Measurements from ENCODE around the gene PMEPA1.

- TF ChIP-seq POLR2AphosphoS5 (IDR thresholded peaks at IDR 0.05; ENCODE audit: low read length) (no peak), CTCF (IDR thresholded peaks at IDR 0.05 in 2 of 3, conservative IDR thresholded peaks at IDR 0.05 in 1 of 3; ENCODE audit: control insufficient read depth in 2 of 3, extremely low read depth in 1 of 3, insufficient read depth in 1 of 3, low read depth in 3 of 3, low read length in 3 of 3) (no peak), E2F4 (IDR thresholded peaks at IDR 0.05; ENCODE audit: low read depth, low read length) (no peak), ATF3 (IDR thresholded peaks at IDR 0.05; ENCODE audit: borderline replicate concordance, extremely low read depth, low read depth, low read length) (no peak), USF1 (IDR thresholded peaks at IDR 0.05; ENCODE audit: borderline replicate concordance, extremely low read length, insufficient read depth, low read depth, low read length) (no peak), EGR1 (IDR thresholded peaks at IDR 0.05; ENCODE audit: borderline replicate concordance in 1 of 2, low read depth in 2 of 2, low read length in 2 of 2) (no peak), ETV6 (conservative IDR thresholded peaks at IDR 0.05 in 1 of 2, IDR thresholded peaks at IDR 0.05 in 1 of 2; ENCODE audit: borderline replicate concordance in 1 of 2, low read depth in 1 of 2) (no peak), POLR2A (IDR thresholded peaks at IDR 0.05; ENCODE audit: low read depth, low read length) (no peak), POLR2AphosphoS2 (IDR thresholded peaks at IDR 0.05; ENCODE audit: low read depth, low read length) (no peak), EP300 (IDR thresholded peaks at IDR 0.05; ENCODE audit: borderline replicate concordance in 1 of 2, control insufficient read depth in 1 of 2, low read depth in 2 of 2, low read length in 2 of 2) (no peak)
These were observed 32.8 kb upstream of the PMEPA1 start for GRCh38 chr20:57742507-57743181.
